ENCODE results near the gene LCMT1.

GRCh38 chr16:25065899-25066298 lies 45.6 kb upstream of the LCMT1 start:
- TF ChIP-seq EZH2 (IDR thresholded peaks at IDR 0.05; ENCODE audit: borderline replicate concordance, insufficient read depth, low read length, poor library complexity, severe bottlenecking) (no peak), CTCF (IDR thresholded peaks at IDR 0.05; ENCODE audit: poor library complexity, severe bottlenecking) (no peak), POLR2AphosphoS5 (IDR thresholded peaks at IDR 0.05) (no peak), SMC3 (conservative IDR thresholded peaks at IDR 0.05; ENCODE audit: poor library complexity) (no peak), RAD21 (conservative IDR thresholded peaks at IDR 0.05) (no peak)
- TF ChIP-seq, protein P1, sequence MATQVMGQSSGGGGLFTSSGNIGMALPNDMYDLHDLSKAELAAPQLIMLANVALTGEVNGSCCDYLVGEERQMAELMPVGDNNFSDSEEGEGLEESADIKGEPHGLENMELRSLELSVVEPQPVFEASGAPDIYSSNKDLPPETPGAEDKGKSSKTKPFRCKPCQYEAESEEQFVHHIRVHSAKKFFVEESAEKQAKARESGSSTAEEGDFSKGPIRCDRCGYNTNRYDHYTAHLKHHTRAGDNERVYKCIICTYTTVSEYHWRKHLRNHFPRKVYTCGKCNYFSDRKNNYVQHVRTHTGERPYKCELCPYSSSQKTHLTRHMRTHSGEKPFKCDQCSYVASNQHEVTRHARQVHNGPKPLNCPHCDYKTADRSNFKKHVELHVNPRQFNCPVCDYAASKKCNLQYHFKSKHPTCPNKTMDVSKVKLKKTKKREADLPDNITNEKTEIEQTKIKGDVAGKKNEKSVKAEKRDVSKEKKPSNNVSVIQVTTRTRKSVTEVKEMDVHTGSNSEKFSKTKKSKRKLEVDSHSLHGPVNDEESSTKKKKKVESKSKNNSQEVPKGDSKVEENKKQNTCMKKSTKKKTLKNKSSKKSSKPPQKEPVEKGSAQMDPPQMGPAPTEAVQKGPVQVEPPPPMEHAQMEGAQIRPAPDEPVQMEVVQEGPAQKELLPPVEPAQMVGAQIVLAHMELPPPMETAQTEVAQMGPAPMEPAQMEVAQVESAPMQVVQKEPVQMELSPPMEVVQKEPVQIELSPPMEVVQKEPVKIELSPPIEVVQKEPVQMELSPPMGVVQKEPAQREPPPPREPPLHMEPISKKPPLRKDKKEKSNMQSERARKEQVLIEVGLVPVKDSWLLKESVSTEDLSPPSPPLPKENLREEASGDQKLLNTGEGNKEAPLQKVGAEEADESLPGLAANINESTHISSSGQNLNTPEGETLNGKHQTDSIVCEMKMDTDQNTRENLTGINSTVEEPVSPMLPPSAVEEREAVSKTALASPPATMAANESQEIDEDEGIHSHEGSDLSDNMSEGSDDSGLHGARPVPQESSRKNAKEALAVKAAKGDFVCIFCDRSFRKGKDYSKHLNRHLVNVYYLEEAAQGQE (IDR thresholded peaks at IDR 0.05; ENCODE audit: borderline replicate concordance): no peak

Data from neural cell (in vitro differentiated cells).